HepG2 (cell line): ENCODE measurements around the gene NOP9. TPM values are rescaled to one million over a fixed set of nuclear protein-coding genes. Genes with fewer than 3 reads are reported as not detected.

Source experiments
- AKAP8 ChIP-seq: sonication (generic); formaldehyde crosslinking; IDR thresholded peaks from 2 replicates; pipeline ENCODE4 v1.5.1; 2020; ENCODE audit warnings: mild to moderate bottlenecking, missing genetic modification reagents
- ETV5 ChIP-seq: IDR thresholded peaks from 2 replicates; pipeline ENCODE4 v1.6.1; 2018; ENCODE audit warnings: missing biosample characterization, missing genetic modification reagents, inconsistent platforms, borderline replicate concordance
- FOXA3 ChIP-seq: IDR thresholded peaks from 2 replicates; pipeline ENCODE4 v1.6.1; 2016; ENCODE audit warnings: missing genetic modification reagents, missing compliant biosample characterization
- GATAD2A ChIP-seq: IDR thresholded peaks from 2 replicates; pipeline ENCODE4 v1.6.1; 2016
- HNF1B ChIP-seq: sonication (generic); formaldehyde crosslinking; IDR thresholded peaks from 2 replicates; pipeline ENCODE4 v1.5.1; 2020; ENCODE audit warnings: mild to moderate bottlenecking, moderate library complexity, missing genetic modification reagents
- HNF4A ChIP-seq: sonication (generic); formaldehyde crosslinking; IDR thresholded peaks from 2 replicates; pipeline ENCODE4 v1.4.0; 2020; ENCODE audit warnings: missing genetic modification reagents
- HNRNPH1 ChIP-seq: fragments of 200-400 bp; formaldehyde crosslinking; optimal IDR thresholded peaks from 2 replicates; pipeline ENCODE3; 2017; ENCODE audit warnings: mild to moderate bottlenecking, low read depth, low read length
- MEIS1 ChIP-seq: sonication (generic); formaldehyde crosslinking; IDR thresholded peaks from 2 replicates; pipeline ENCODE4 v1.9.0; 2021; ENCODE audit warnings: mild to moderate bottlenecking, missing genetic modification reagents, moderate library complexity, borderline replicate concordance
- NR2F6 ChIP-seq, 2 experiments: IDR thresholded peaks; 2 replicates each; pipeline ENCODE4 v1.6.1; 2016; ENCODE audit warnings: antibody characterized with exemption in 1 of 2, mild to moderate bottlenecking in 1 of 2
- POLR2A ChIP-seq, 2 experiments: IDR thresholded peaks; 2 replicates each; pipeline ENCODE4 v1.6.1; 2011; ENCODE audit warnings: low read depth in 2 of 2, low read length in 2 of 2, mild to moderate bottlenecking in 1 of 2, moderate library complexity in 1 of 2; ENCODE audit not compliant: insufficient read depth in 1 of 2
- POLR2AphosphoS2 ChIP-seq: IDR thresholded peaks from 2 replicates; pipeline ENCODE4 v1.6.1; 2011; ENCODE audit warnings: low read depth, low read length, improper control_type of control experiment
- RARA ChIP-seq: IDR thresholded peaks from 2 replicates; pipeline ENCODE4 v1.6.1; 2016; ENCODE audit warnings: missing genetic modification reagents, missing compliant biosample characterization
- SAP130 ChIP-seq: IDR thresholded peaks from 2 replicates; pipeline ENCODE4 v1.6.1; 2016; ENCODE audit warnings: low read depth
- TFE3 ChIP-seq: IDR thresholded peaks from 2 replicates; pipeline ENCODE4 v1.6.1; 2016
- ZBTB38 ChIP-seq: sonication (generic); formaldehyde crosslinking; IDR thresholded peaks from 2 replicates; pipeline ENCODE4 v1.5.1; 2020; ENCODE audit warnings: mild to moderate bottlenecking, missing genetic modification reagents
- ZBTB49 ChIP-seq: sonication (generic); formaldehyde crosslinking; IDR thresholded peaks from 2 replicates; pipeline ENCODE4 v1.4.0; 2020; ENCODE audit warnings: missing genetic modification reagents, borderline replicate concordance
- ZFP82 ChIP-seq: sonication (generic); formaldehyde crosslinking; IDR thresholded peaks from 2 replicates; pipeline ENCODE4 v1.5.1; 2020; ENCODE audit warnings: mild to moderate bottlenecking, missing genetic modification reagents, borderline replicate concordance
- ZMYM2 ChIP-seq: sonication (generic); formaldehyde crosslinking; IDR thresholded peaks from 2 replicates; pipeline ENCODE4 v1.8.0; 2022; ENCODE audit warnings: mild to moderate bottlenecking, missing genetic modification reagents
- ZNF136 ChIP-seq: sonication (generic); formaldehyde crosslinking; IDR thresholded peaks from 2 replicates; pipeline ENCODE4 v1.8.1; 2022; ENCODE audit warnings: low read depth, mild to moderate bottlenecking, moderate library complexity, missing genetic modification reagents
- ZNF138 ChIP-seq: sonication (generic); formaldehyde crosslinking; IDR thresholded peaks from 2 replicates; pipeline ENCODE4 v1.5.0; 2020; ENCODE audit warnings: mild to moderate bottlenecking, low read depth, missing genetic modification reagents
- ZNF326 ChIP-seq: sonication (generic); formaldehyde crosslinking; IDR thresholded peaks from 2 replicates; pipeline ENCODE4 v1.4.0; 2020; ENCODE audit warnings: missing genetic modification reagents, borderline replicate concordance
- ZNF33B ChIP-seq: sonication (generic); formaldehyde crosslinking; IDR thresholded peaks from 2 replicates; pipeline ENCODE4 v1.5.1; 2020; ENCODE audit warnings: mild to moderate bottlenecking, missing genetic modification reagents
- ZNF430 ChIP-seq: sonication (generic); formaldehyde crosslinking; IDR thresholded peaks from 2 replicates; pipeline ENCODE4 v1.9.0; 2021; ENCODE audit warnings: mild to moderate bottlenecking, missing genetic modification reagents
- ZNF431 ChIP-seq: sonication (generic); formaldehyde crosslinking; IDR thresholded peaks from 2 replicates; pipeline ENCODE4 v1.9.0; 2022; ENCODE audit warnings: missing genetic modification reagents, low read depth, mild to moderate bottlenecking, borderline replicate concordance
- ZNF510 ChIP-seq: sonication (generic); formaldehyde crosslinking; IDR thresholded peaks from 2 replicates; pipeline ENCODE4 v1.4.0; 2020; ENCODE audit warnings: low read depth, mild to moderate bottlenecking, missing genetic modification reagents
- ZNF737 ChIP-seq: sonication (generic); formaldehyde crosslinking; IDR thresholded peaks from 2 replicates; pipeline ENCODE4 v1.5.0; 2020; ENCODE audit warnings: missing genetic modification reagents, mild to moderate bottlenecking, borderline replicate concordance
- polyA plus RNA-seq, 8 experiments: library from polyadenylated mRNA; depleted of rRNA in 3 of 8; stranded (reverse) in 7 of 8; unstranded in 1 of 8; fragments of >200 nt; fragmentation: Illumina TruSeq in 4 of 8; extraction: Trizol in 4 of 8; gene quantifications; 2 replicates each; pipeline versions ENCODE4 v1.2.1 to v1.2.3, GENCODE V29; 2011 to 2016; ENCODE audit warnings: low read depth in 4 of 8, missing spikeins in 1 of 8, mixed read lengths in 1 of 8; ENCODE audit not compliant: insufficient read depth in 1 of 8
- total RNA-seq, 5 experiments: library from RNA; depleted of rRNA; stranded (reverse); fragments of >200 nt; fragmentation: Illumina TruSeq; extraction: Trizol; gene quantifications; 2 replicates each; pipeline ENCODE4 v1.2.3, GENCODE V29; 2016; ENCODE audit warnings: low read depth in 1 of 5

NOP9 gene
- total and polyA plus RNA-seq, 2 of the 13 experiments (the other 11 are each of a cell fraction or from before 2014, with no cell fraction given) = 24.5 to 61.6 TPM

- TF ChIP-seq ZBTB49 = peak; percentile 12; the same call in 1 of the 2 replicates
- peak; percentile 95 for TF ChIP-seq ZNF430 (CRISPR knock-in tag)
- TF ChIP-seq ZNF510 (CRISPR knock-in tag) = 0 out of 2 replicates have a peak, but pooled peaks have one; percentile 48
- TF ChIP-seq HNRNPH1 = peak; percentile 10
- no peak for TF ChIP-seq ZBTB38 (CRISPR knock-in tag)
- TF ChIP-seq ZNF136 (CRISPR knock-in tag) = 0 out of 2 replicates have a peak, but pooled peaks have one; percentile 45
- 0 out of 2 replicates have a peak, but pooled peaks have one; percentile 55 for TF ChIP-seq ZNF138 (CRISPR knock-in tag)
- peak; percentile 15; the same call in 1 of the 2 replicates for TF ChIP-seq RARA (CRISPR knock-in tag)
- peak; percentile 70; the same call in 1 of the 2 replicates for TF ChIP-seq TFE3 (CRISPR knock-in tag)
- TF ChIP-seq POLR2AphosphoS2 = 0 out of 2 replicates have a peak, but pooled peaks have one; percentile 4
- peak; percentile 44; the same call in 1 of the 2 replicates for TF ChIP-seq ZNF33B (CRISPR knock-in tag)
- TF ChIP-seq FOXA3 (CRISPR knock-in tag) = peak; percentile 28; the same call in 1 of the 2 replicates
- peak; percentile 3; the same call in 1 of the 2 replicates for TF ChIP-seq SAP130 (CRISPR knock-in tag)
- TF ChIP-seq ETV5 (CRISPR knock-in tag) = peak; percentile 26; the same call in 1 of the 2 replicates
- 0 out of 2 replicates have a peak, but pooled peaks have one; percentile 15 for TF ChIP-seq AKAP8 (CRISPR knock-in tag)
- peak; percentile 82; the same call in 1 of the 2 replicates for TF ChIP-seq ZNF326 (CRISPR knock-in tag)
- peak; percentile 94; the same call in 1 of the 2 replicates for TF ChIP-seq ZNF737
- no peak for TF ChIP-seq ZMYM2 (CRISPR knock-in tag)
- peak in 1 of 2 experiments; percentile 10; a peak in 1 of 4 replicates for TF ChIP-seq POLR2A (IDR thresholded peaks at IDR 0.05; ENCODE audit: insufficient read depth in 1 of 2, low read depth in 2 of 2, low read length in 2 of 2)
- TF ChIP-seq HNF4A = peak; percentile 70
- TF ChIP-seq NR2F6 (IDR thresholded peaks at IDR 0.05) = no peak
- 0 out of 2 replicates have a peak, but pooled peaks have one; percentile 19 for TF ChIP-seq NR2F6 (CRISPR knock-in tag; IDR thresholded peaks at IDR 0.05)
- peak; percentile 66; the same call in 1 of the 2 replicates for TF ChIP-seq MEIS1 (CRISPR knock-in tag)
- TF ChIP-seq HNF1B (CRISPR knock-in tag) = peak; percentile 50
- peak; percentile 46; the same call in 1 of the 2 replicates for TF ChIP-seq ZNF431 (CRISPR knock-in tag)
- no peak for TF ChIP-seq ZFP82 (CRISPR knock-in tag)
- TF ChIP-seq GATAD2A = peak; percentile 51; the same call in 1 of the 2 replicates
Measured at GRCh38 chr14:24315243-24315806, 15.7 kb downstream of the NOP9 start (continued).
